ENCODE data around the gene CACNA1D.

CACNA1D gene

GRCh38 chr3:53721187-53722119, 227.0 kb downstream of the CACNA1D start:
- no peak for DNase-seq

- no peak for DNase-seq
Observed at GRCh38 chr3:53724566-53724965, 230.2 kb downstream of the CACNA1D start.

GRCh38 chr3:53725387-53725995, 231.1 kb downstream of the CACNA1D start:
- DNase-seq, result no peak

GRCh38 chr3:53726643-53727042, 232.2 kb downstream of the CACNA1D start:
- no peak for DNase-seq

- no peak for DNase-seq
Observed at GRCh38 chr3:53728606-53729005, 234.2 kb downstream of the CACNA1D start.

GRCh38 chr3:53729159-53729558, 234.7 kb downstream of the CACNA1D start:
- no peak for DNase-seq

GRCh38 chr3:53729618-53730017, 235.2 kb downstream of the CACNA1D start:
- DNase-seq, result no peak

GRCh38 chr3:53730576-53730975, 236.2 kb downstream of the CACNA1D start:
- DNase-seq, result no peak

GRCh38 chr3:53731934-53732624, 237.7 kb downstream of the CACNA1D start:
- no peak for DNase-seq

- DNase-seq, result no peak
Observed at GRCh38 chr3:53733446-53733845, 239.0 kb downstream of the CACNA1D start.

- DNase-seq, result no peak
Observed at GRCh38 chr3:53739966-53740365, 245.6 kb downstream of the CACNA1D start.

- DNase-seq, result no peak
Observed at GRCh38 chr3:53740956-53741355, 246.5 kb downstream of the CACNA1D start.

- DNase-seq, result no peak
Observed at GRCh38 chr3:53744351-53744750, 249.9 kb downstream of the CACNA1D start.

- no peak for DNase-seq
Observed at GRCh38 chr3:53747559-53747958, 253.1 kb downstream of the CACNA1D start.

GRCh38 chr3:53748512-53749271, 254.3 kb downstream of the CACNA1D start:
- DNase-seq, result no peak

GRCh38 chr3:53749448-53749847, 255.0 kb downstream of the CACNA1D start:
- no peak for DNase-seq

GRCh38 chr3:53750253-53751210, 256.1 kb downstream of the CACNA1D start:
- DNase-seq, result no peak

GRCh38 chr3:53753518-53754183, 259.2 kb downstream of the CACNA1D start:
- DNase-seq, result no peak

- no peak for DNase-seq
Observed at GRCh38 chr3:53754325-53754724, 259.9 kb downstream of the CACNA1D start.

- no peak for DNase-seq
Observed at GRCh38 chr3:53758846-53759245, 264.4 kb downstream of the CACNA1D start.

GRCh38 chr3:53763353-53763752, 268.9 kb downstream of the CACNA1D start:
- no peak for DNase-seq

Measured in activated T-cell treated with anti-CD3 and anti-CD28 coated beads for 4 hours (primary cell).